Stimulated activated memory B cell treated with anti-CD40 and anti-IgM and Interleukin-4, amounts not matched to agents 10 μg/mL and 1 μg/mL and 100 μg/mL, for 72 hours (primary cell): ENCODE measurements around the gene NATD1.

ENCODE experiments used
- ATAC-seq: fragments of 150-1000 bp; cut with Tn5 transposase; 2 replicates; pipeline ENCODE4 v1.10.0; 2021
- H3K27ac Mint-ChIP-seq: one replicate; pipeline ENCODE4 v1.8.0; 2022; ENCODE audit warnings: mild to moderate bottlenecking, mixed read lengths
- H3K27me3 Mint-ChIP-seq: one replicate; pipeline ENCODE4 v1.8.0; 2022; ENCODE audit warnings: mixed read lengths
- H3K36me3 Mint-ChIP-seq: one replicate; pipeline ENCODE4 v1.8.0; 2022; ENCODE audit warnings: mixed read lengths
- H3K4me1 Mint-ChIP-seq: one replicate; pipeline ENCODE4 v1.8.0; 2022; ENCODE audit warnings: mixed read lengths
- H3K4me3 Mint-ChIP-seq: one replicate; pipeline ENCODE4 v1.8.0; 2022; ENCODE audit warnings: mild to moderate bottlenecking, moderate library complexity, mixed read lengths
- H3K9me3 Mint-ChIP-seq: one replicate; pipeline ENCODE4 v1.8.0; 2022; ENCODE audit warnings: mixed read lengths

Gene NATD1, protein sequence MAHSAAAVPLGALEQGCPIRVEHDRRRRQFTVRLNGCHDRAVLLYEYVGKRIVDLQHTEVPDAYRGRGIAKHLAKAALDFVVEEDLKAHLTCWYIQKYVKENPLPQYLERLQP

DNA sequence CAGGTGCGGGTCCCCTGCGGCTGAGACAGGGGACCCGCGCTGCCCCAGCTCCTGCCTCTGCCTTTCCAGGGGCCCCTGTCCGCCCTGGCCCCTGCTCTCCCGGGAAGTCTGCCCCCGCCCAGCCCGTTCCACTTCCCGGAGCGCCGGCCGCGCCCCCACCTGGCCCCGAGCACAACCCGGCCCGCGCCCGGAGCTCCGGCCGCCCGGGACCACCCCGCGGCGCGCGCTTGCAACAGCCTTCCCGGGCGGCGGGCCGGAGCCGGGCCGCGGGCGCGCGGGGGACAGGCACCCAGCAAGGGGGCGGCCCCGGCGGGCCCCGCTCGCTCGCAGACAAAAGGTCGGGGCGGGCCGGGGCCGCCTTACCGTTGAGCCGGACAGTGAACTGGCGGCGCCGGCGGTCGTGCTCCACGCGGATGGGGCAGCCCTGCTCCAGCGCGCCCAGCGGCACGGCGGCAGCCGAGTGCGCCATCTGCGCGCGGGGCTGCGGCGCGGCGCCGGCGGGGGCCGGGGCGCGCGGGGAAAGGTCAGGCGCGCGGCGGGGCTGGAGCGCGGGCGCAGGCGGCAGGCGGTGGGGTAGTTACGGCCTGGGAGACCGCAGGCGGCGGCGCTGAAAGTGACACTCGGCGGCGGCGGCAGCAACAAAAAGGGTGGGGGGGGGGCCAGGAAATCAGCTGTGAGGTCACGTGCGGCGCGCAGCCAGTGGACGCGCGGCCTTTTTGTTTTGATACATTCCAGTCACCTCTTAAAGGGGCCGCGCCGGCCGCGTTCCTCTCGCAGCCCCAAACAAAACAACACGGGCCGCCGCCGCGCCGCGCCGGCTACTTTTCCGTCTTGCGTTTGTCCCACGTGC lies at the start of gene NATD1:
TSS of gene NATD1 (minus strand) at position 615 of the 850 bp plus-strand sequence. CDS start at position 469, 146 bp downstream.
- Mint-ChIP-seq H3K27me3 (no peaks in the 10 kb centered on the region), H3K4me1 (peaks cover 20% of the 10 kb centered on the region), H3K9me3 (no peaks in the 10 kb centered on the region), H3K36me3 (no peaks in the 10 kb centered on the region), H3K4me3 (peak within 1 kb of the TSS; percentile 76), H3K27ac (peak within 1 kb of the TSS; percentile 76)
- ATAC-seq: peak; percentile 82

- no peak for ATAC-seq
- no peaks in the 10 kb centered on the region for H3K9me3 Mint-ChIP-seq
- H3K27ac Mint-ChIP-seq: no peak overlapping the region
- peaks cover 62% of the 10 kb centered on the region for H3K36me3 Mint-ChIP-seq
- no peaks in the 10 kb centered on the region for H3K4me1 Mint-ChIP-seq
- H3K27me3 Mint-ChIP-seq: no peaks in the 10 kb centered on the region
- no peak overlapping the region for H3K4me3 Mint-ChIP-seq
Measured at GRCh38 chr17:21301593-21302550, 48.7 kb upstream of the NATD1 start.

GRCh38 chr17:21300601-21301571 lies 47.7 kb upstream of the NATD1 start:
- Mint-ChIP-seq H3K4me3 (no peak overlapping the region), H3K9me3 (no peaks in the 10 kb centered on the region), H3K36me3 (peaks cover 52% of the 10 kb centered on the region), H3K27ac (no peak overlapping the region), H3K27me3 (no peaks in the 10 kb centered on the region), H3K4me1 (no peaks in the 10 kb centered on the region)
- no peak for ATAC-seq

- Mint-ChIP-seq H3K36me3 (peaks cover 44% of the 10 kb centered on the region), H3K4me1 (peaks cover under 1% of the 10 kb centered on the region)
- ATAC-seq: no peak
Measured at GRCh38 chr17:21299981-21300600, 46.9 kb upstream of the NATD1 start.

GRCh38 chr17:21298983-21299519 lies 45.8 kb upstream of the NATD1 start:
- Mint-ChIP-seq H3K4me3 (no peak overlapping the region), H3K27me3 (no peaks in the 10 kb centered on the region), H3K27ac (no peak overlapping the region), H3K9me3 (no peaks in the 10 kb centered on the region), H3K4me1 (peaks cover 10% of the 10 kb centered on the region), H3K36me3 (peaks cover 36% of the 10 kb centered on the region)
- ATAC-seq: no peak

More at GRCh38 chr17:21299981-21300600, 46.9 kb upstream of the NATD1 start:
- no peaks in the 10 kb centered on the region for H3K27me3 Mint-ChIP-seq
- no peak overlapping the region for H3K27ac Mint-ChIP-seq
- H3K4me3 Mint-ChIP-seq: no peak overlapping the region
- no peaks in the 10 kb centered on the region for H3K9me3 Mint-ChIP-seq

GRCh38 chr17:21298056-21298982 lies 45.1 kb upstream of the NATD1 start:
- Mint-ChIP-seq H3K9me3 (no peaks in the 10 kb centered on the region), H3K4me3 (no peak overlapping the region)

GRCh38 chr17:21297597-21297996 lies 44.4 kb upstream of the NATD1 start:
- Mint-ChIP-seq H3K9me3 (no peaks in the 10 kb centered on the region), H3K36me3 (peaks cover 27% of the 10 kb centered on the region), H3K27ac (no peak overlapping the region), H3K27me3 (peaks cover under 1% of the 10 kb centered on the region), H3K4me3 (no peak overlapping the region), H3K4me1 (peaks cover 21% of the 10 kb centered on the region)
- no peak for ATAC-seq

More at GRCh38 chr17:21298056-21298982, 45.1 kb upstream of the NATD1 start:
- Mint-ChIP-seq H3K36me3 (peaks cover 28% of the 10 kb centered on the region), H3K4me1 (peaks cover 14% of the 10 kb centered on the region), H3K27ac (no peak overlapping the region), H3K27me3 (no peaks in the 10 kb centered on the region)
- ATAC-seq: no peak

GRCh38 chr17:21297026-21297520 lies 43.9 kb upstream of the NATD1 start:
- Mint-ChIP-seq H3K4me1 (peaks cover 27% of the 10 kb centered on the region), H3K9me3 (no peaks in the 10 kb centered on the region), H3K4me3 (no peak overlapping the region), H3K36me3 (peaks cover 27% of the 10 kb centered on the region), H3K27me3 (peaks cover 6% of the 10 kb centered on the region), H3K27ac (no peak overlapping the region)
- no peak for ATAC-seq

DNA sequence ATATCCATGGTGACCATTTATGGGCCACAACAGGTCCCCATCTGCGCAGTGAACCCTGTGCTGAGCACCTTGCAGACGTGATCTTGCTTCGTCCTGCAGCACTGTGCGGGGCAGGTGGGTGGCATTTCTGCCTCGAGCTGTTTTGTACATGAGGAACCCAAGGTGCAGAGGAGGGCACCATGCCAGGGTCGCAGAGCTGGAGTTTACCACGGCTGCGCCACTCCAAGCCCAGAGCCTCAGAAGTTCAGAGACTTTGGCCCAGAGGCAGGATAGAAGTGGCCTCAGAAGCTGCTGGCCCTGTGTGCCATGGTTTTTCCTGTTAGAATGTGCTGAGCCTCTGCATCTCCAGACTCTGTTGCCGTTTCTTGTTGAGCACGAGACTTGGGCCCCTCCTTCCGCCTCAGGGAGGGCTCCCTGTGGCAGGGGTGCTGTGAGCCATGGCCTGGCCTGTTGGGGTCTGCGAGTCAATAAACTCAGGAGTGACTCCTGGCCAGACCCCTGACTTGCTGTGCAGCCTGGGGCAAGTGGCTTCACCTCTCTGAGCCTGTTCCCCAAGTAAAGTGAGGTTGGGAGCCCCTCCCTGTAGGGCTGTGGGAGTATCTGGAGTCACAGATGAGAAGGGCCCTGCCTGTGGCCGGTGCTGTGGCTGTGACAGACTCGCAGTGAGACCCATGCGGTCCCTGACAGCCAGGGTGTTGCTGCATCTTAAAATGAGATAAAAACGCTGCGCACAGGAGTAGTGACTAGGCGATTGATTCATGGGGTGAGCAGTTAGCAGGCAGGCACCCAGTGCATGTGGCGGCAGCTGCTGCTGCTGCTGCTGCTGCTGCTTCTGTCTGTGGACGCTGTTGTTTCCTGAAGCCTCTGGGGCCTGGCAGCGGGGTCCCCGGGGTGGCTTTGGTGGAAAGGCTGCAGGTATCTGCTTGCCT lies 43.2 kb upstream of the NATD1 start:
- no peaks in the 10 kb centered on the region for H3K9me3 Mint-ChIP-seq
- no peak overlapping the region for H3K4me3 Mint-ChIP-seq
- H3K27me3 Mint-ChIP-seq: peaks cover 9% of the 10 kb centered on the region
- no peak overlapping the region for H3K27ac Mint-ChIP-seq
- H3K36me3 Mint-ChIP-seq: peaks cover 25% of the 10 kb centered on the region
- peaks cover 34% of the 10 kb centered on the region for H3K4me1 Mint-ChIP-seq
- ATAC-seq: no peak

DNA sequence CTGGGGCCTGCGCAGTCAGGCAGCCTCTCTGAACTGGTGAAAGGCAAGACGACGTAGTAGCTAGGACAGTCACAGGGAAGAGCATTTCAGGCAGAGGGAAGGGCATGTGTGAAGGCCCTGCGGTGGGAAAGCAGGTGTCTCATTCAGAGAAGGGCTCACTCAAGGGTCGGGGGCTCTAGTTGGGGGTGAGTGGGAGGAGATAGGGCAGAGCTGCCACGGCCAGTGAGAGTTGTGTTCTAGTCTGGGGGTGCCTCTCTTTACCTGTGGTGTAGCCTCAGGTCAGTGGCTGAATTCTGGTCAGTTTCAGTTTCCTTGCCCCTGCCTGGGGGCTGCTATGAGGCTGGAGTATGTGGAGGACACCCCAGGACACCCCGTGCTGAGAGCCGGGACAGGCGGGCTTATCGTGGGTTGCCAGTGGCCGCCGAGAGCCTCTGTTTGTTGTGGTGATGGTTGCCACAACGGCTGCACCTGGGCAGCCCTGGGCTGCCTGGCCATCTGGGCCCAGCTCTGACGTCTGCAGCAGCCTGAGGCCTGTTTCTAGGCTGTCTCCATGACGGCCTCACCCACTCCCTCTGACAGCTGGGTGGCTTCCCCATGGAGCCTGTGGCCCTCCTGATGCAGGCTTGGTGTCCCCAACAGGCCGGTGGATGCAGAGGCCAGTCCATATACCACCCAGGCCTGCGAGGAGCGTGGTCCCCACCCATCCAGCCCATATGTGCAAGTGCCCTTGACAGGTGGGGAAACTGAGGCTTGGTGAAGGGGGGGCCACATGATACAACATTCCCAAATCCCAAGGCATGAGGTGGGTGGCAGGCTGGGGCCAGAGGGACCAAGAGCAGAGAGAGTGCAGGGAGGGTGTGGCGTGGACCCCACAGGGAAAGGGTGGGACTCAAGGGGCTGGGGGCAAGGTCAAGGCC lies 42.1 kb upstream of the NATD1 start:
- H3K36me3 Mint-ChIP-seq: peaks cover 22% of the 10 kb centered on the region
- peaks cover 45% of the 10 kb centered on the region for H3K4me1 Mint-ChIP-seq
- no peak overlapping the region for H3K4me3 Mint-ChIP-seq
- no peak for ATAC-seq
- no peaks in the 10 kb centered on the region for H3K9me3 Mint-ChIP-seq
- H3K27me3 Mint-ChIP-seq: peaks cover 9% of the 10 kb centered on the region
- peak overlapping the region; percentile 5 for H3K27ac Mint-ChIP-seq

GRCh38 chr17:21294321-21295035 lies 41.3 kb upstream of the NATD1 start:
- Mint-ChIP-seq H3K4me1 (peaks cover 53% of the 10 kb centered on the region), H3K9me3 (no peaks in the 10 kb centered on the region), H3K36me3 (peaks cover 16% of the 10 kb centered on the region), H3K27me3 (peaks cover 9% of the 10 kb centered on the region), H3K4me3 (no peak overlapping the region), H3K27ac (peak overlapping the region; percentile 5)
- no peak for ATAC-seq
